KOPT-K1 (cell line): ENCODE results near the gene GALNT4.

Experiments
- H3K27ac ChIP-seq: fragments of 200-600 bp; sonication (generic); 2 replicates; pipeline ENCODE4 v1.5.1; 2016; ENCODE audit warnings: antibody characterized with exemption, mild to moderate bottlenecking, low read depth, low read length; ENCODE audit not compliant: poor library complexity, severe bottlenecking
- H3K36me3 ChIP-seq: fragments of 200-600 bp; sonication (generic); 2 replicates; pipeline ENCODE4 v1.5.1; 2017; ENCODE audit warnings: antibody characterized with exemption, mild to moderate bottlenecking, low read length, moderate library complexity; ENCODE audit not compliant: insufficient read depth
- H3K9me3 ChIP-seq: fragments of 200-600 bp; sonication (generic); 2 replicates; pipeline ENCODE4 v1.5.1; 2017; ENCODE audit warnings: antibody characterized with exemption, low read length, mild to moderate bottlenecking; ENCODE audit not compliant: insufficient read depth, poor library complexity, severe bottlenecking

Gene GALNT4

GRCh38 chr12:89524541-89525304 lies at the start of gene GALNT4:
Gene GALNT4 (minus strand): TSS chr12:89524796. CDS start chr12:89524549, 247 bp downstream.
- Histone ChIP-seq H3K27ac (peak within 1 kb of the TSS; percentile 76), H3K36me3 (peaks cover 29% of the 10 kb centered on the region), H3K9me3 (no peaks in the 10 kb centered on the region)

GRCh38 chr12:89573051-89573810 lies 48.6 kb upstream of the GALNT4 start:
- H3K36me3 ChIP-seq = no peaks in the 10 kb centered on the region
- H3K27ac ChIP-seq = no peak overlapping the region
- no peaks in the 10 kb centered on the region for H3K9me3 ChIP-seq

- Histone ChIP-seq H3K36me3 (no peaks in the 10 kb centered on the region), H3K27ac (no peak overlapping the region), H3K9me3 (no peaks in the 10 kb centered on the region)
Observed at GRCh38 chr12:89571491-89572195, 47.0 kb upstream of the GALNT4 start.

- H3K9me3 ChIP-seq = no peaks in the 10 kb centered on the region
- H3K36me3 ChIP-seq = no peaks in the 10 kb centered on the region
- H3K27ac ChIP-seq = no peak overlapping the region
Observed at GRCh38 chr12:89568484-89568883, 43.9 kb upstream of the GALNT4 start.

- Histone ChIP-seq H3K27ac (no peak overlapping the region), H3K9me3 (no peaks in the 10 kb centered on the region), H3K36me3 (no peaks in the 10 kb centered on the region)
Observed at GRCh38 chr12:89567691-89568239, 43.2 kb upstream of the GALNT4 start.

- no peak overlapping the region for H3K27ac ChIP-seq
- H3K9me3 ChIP-seq = no peaks in the 10 kb centered on the region
- no peaks in the 10 kb centered on the region for H3K36me3 ChIP-seq
Observed at GRCh38 chr12:89566615-89567014, 42.0 kb upstream of the GALNT4 start.

GRCh38 chr12:89565002-89565401 lies 40.4 kb upstream of the GALNT4 start:
- Histone ChIP-seq H3K9me3 (no peaks in the 10 kb centered on the region), H3K36me3 (no peaks in the 10 kb centered on the region), H3K27ac (no peak overlapping the region)

- Histone ChIP-seq H3K9me3 (no peaks in the 10 kb centered on the region), H3K36me3 (no peaks in the 10 kb centered on the region), H3K27ac (no peak overlapping the region)
Observed at GRCh38 chr12:89559753-89560152, 35.2 kb upstream of the GALNT4 start.

- Histone ChIP-seq H3K9me3 (no peaks in the 10 kb centered on the region), H3K36me3 (no peaks in the 10 kb centered on the region), H3K27ac (no peak overlapping the region)
Observed at GRCh38 chr12:89556976-89557375, 32.4 kb upstream of the GALNT4 start.

GRCh38 chr12:89552376-89552775 lies 27.8 kb upstream of the GALNT4 start:
- no peaks in the 10 kb centered on the region for H3K36me3 ChIP-seq
- no peaks in the 10 kb centered on the region for H3K9me3 ChIP-seq
- H3K27ac ChIP-seq = no peak overlapping the region

- no peaks in the 10 kb centered on the region for H3K9me3 ChIP-seq
- H3K36me3 ChIP-seq = no peaks in the 10 kb centered on the region
- H3K27ac ChIP-seq = no peak overlapping the region
Observed at GRCh38 chr12:89551747-89552146, 27.2 kb upstream of the GALNT4 start.

GRCh38 chr12:89547101-89547500 lies 22.5 kb upstream of the GALNT4 start:
- H3K36me3 ChIP-seq = no peaks in the 10 kb centered on the region

GRCh38 chr12:89546151-89546550 lies 21.6 kb upstream of the GALNT4 start:
- no peak overlapping the region for H3K27ac ChIP-seq
- H3K36me3 ChIP-seq = no peaks in the 10 kb centered on the region
- no peaks in the 10 kb centered on the region for H3K9me3 ChIP-seq

More at GRCh38 chr12:89547101-89547500, 22.5 kb upstream of the GALNT4 start:
- Histone ChIP-seq H3K9me3 (no peaks in the 10 kb centered on the region), H3K27ac (no peak overlapping the region)

- Histone ChIP-seq H3K9me3 (no peaks in the 10 kb centered on the region), H3K36me3 (no peaks in the 10 kb centered on the region), H3K27ac (no peak overlapping the region)
Observed at GRCh38 chr12:89544681-89545184, 20.1 kb upstream of the GALNT4 start.

- Histone ChIP-seq H3K9me3 (no peaks in the 10 kb centered on the region), H3K27ac (no peak overlapping the region)
Observed at GRCh38 chr12:89544022-89544421, 19.4 kb upstream of the GALNT4 start.

More at GRCh38 chr12:89544022-89544421, 19.4 kb upstream of the GALNT4 start:
- H3K36me3 ChIP-seq = no peaks in the 10 kb centered on the region
